ENCODE data around the gene KIF27.
"Not testable (repeated sequence)": the region's sequence is repeated elsewhere in the genome, so short reads cannot be mapped to it uniquely, and the experiment has no call there.

The KIF27 gene

GRCh38 chr9:83830426-83831071, 90.7 kb downstream of the KIF27 start:
- DNase-seq; intact Hi-C loops (cut with DNase I): not testable (repeated sequence)

- DNase-seq; intact Hi-C loops (cut with DNase I): not testable (repeated sequence)
Measured at GRCh38 chr9:83824986-83825623, 96.1 kb downstream of the KIF27 start.

- intact Hi-C loops (cut with DNase I), result not testable (repeated sequence)
- DNase-seq, result peak; percentile 59 to 96 (median 78)
Measured at GRCh38 chr9:83817356-83818278, 103.6 kb downstream of the KIF27 start, which contains the start of gene GKAP1. GKAP1 (minus strand) TSS chr9:83817769; CDS start chr9:83806517, 11,252 bp downstream.

- intact Hi-C loops (cut with DNase I), result not testable (repeated sequence)
- peak in 7 of 10 donors; percentile 10 to 80 (median 19) for DNase-seq
Measured at GRCh38 chr9:83817011-83817355, 104.2 kb downstream of the KIF27 start.

GRCh38 chr9:83815120-83815519, 106.1 kb downstream of the KIF27 start:
- intact Hi-C loops (cut with DNase I); DNase-seq: not testable (repeated sequence)

GRCh38 chr9:83809213-83809612, 112.0 kb downstream of the KIF27 start:
- intact Hi-C loops (cut with DNase I); DNase-seq: not testable (repeated sequence)

GRCh38 chr9:83804454-83804853, 116.8 kb downstream of the KIF27 start:
- intact Hi-C loops (cut with DNase I); DNase-seq: not testable (repeated sequence)

GRCh38 chr9:83803941-83804340, 117.3 kb downstream of the KIF27 start:
- intact Hi-C loops (cut with DNase I); DNase-seq: not testable (repeated sequence)

GRCh38 chr9:83800236-83801033, 120.8 kb downstream of the KIF27 start:
- intact Hi-C loops (cut with DNase I), result no loop called here
- DNase-seq, result no peak

GRCh38 chr9:83794051-83794450, 127.2 kb downstream of the KIF27 start:
- intact Hi-C loops (cut with DNase I), result no loop called here

GRCh38 chr9:83792746-83793145, 128.5 kb downstream of the KIF27 start:
- DNase-seq, result no peak
- intact Hi-C loops (cut with DNase I), result no loop called here

More at GRCh38 chr9:83794051-83794450, 127.2 kb downstream of the KIF27 start:
- no peak for DNase-seq

All from posterior cingulate gyrus (tissue), 11 donors.